ENCODE data around the gene CYB561D1.

Gene CYB561D1

DNA sequence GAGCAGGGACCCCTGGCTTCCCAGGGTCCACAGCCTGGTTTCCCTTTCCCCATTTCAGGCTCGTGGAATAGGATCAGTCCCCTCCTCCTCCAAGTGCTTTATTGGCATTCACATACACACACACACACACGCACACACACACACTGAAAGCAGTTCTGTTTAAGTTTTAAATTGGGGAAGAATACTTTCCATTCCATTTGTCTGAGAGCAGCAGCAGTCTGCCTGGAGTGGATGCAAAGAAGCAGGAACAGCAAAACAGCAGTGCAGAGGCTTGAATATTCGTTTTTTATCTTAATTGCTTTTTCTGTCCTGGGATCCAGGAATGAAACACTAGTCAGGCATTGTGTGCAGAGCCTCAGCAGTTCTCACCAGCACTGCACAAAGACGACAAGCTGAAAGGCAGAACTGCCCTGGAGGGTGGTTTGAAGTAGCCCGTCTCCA lies 7.1 kb downstream of the CYB561D1 start:
- DNase-seq (ENCODE audit: insufficient read length, low spot score) (no peak), FAIRE-seq (no peak)
- TF ChIP-seq, protein P1, sequence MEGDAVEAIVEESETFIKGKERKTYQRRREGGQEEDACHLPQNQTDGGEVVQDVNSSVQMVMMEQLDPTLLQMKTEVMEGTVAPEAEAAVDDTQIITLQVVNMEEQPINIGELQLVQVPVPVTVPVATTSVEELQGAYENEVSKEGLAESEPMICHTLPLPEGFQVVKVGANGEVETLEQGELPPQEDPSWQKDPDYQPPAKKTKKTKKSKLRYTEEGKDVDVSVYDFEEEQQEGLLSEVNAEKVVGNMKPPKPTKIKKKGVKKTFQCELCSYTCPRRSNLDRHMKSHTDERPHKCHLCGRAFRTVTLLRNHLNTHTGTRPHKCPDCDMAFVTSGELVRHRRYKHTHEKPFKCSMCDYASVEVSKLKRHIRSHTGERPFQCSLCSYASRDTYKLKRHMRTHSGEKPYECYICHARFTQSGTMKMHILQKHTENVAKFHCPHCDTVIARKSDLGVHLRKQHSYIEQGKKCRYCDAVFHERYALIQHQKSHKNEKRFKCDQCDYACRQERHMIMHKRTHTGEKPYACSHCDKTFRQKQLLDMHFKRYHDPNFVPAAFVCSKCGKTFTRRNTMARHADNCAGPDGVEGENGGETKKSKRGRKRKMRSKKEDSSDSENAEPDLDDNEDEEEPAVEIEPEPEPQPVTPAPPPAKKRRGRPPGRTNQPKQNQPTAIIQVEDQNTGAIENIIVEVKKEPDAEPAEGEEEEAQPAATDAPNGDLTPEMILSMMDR (IDR thresholded peaks at IDR 0.05; ENCODE audit: insufficient read depth, missing control alignments), result no peak

DNA sequence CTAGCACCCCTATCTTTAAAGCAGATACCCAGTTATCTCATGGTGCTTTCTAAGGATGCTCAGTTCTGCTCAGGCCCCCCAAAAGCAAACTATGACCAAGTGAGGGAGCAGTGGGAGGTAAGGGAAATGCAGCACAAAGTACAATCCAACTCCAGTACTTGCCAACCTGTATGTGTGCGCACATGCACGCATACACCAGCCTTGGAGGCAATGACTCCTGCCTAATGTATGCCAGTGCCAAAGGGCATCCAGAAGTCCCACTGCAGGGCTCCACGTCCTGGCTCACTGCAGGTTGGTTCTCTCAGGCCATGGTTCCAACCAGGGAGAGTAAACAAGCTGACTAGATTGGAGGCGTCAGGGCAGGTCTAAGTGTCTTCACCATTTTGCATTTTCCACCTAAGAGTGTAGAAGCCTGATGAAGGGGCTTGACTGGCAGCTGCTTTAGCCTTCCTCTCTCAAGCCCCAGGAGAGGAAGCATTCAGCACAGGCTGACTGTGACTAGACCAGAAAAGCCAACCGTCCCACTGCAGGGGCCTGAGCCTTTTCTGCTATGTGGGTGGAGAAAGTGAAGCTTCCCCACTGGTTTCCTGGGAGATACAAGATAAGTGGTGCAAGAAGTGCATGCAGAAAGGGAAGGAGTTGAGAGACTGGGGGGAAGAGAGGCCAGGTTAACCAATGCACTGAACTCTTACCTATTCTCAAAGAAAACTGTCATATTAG lies 7.9 kb downstream of the CYB561D1 start:
- FAIRE-seq (no peak), DNase-seq (ENCODE audit: insufficient read length, low spot score) (no peak)
- TF ChIP-seq, protein P1 (IDR thresholded peaks at IDR 0.05; ENCODE audit: insufficient read depth, missing control alignments), result no peak

DNA sequence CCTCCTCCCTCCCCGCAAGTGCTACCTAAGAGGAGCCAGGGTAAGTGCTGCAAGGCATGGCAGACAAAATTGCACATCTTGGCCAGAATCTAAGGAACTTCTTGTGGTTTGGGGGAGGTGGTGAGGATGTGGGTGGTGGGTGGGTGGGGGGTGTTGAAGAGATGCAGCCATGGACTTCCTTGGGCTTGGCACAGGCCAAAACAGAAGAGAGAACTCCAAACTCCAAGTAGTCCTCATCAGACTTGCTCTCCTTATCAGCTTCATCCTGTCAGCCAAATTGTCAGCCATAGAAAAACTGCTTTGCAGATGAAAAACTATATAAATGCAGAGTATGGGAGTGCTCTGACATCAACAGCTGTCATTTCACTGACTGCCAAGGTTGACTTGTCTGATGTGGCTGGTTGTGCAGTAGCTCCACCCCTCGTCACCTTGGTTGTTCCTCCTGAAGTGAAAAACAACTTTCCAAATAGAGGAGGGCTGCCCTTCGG lies 8.5 kb downstream of the CYB561D1 start:
- FAIRE-seq (no peak), DNase-seq (ENCODE audit: insufficient read length, low spot score) (no peak)
- TF ChIP-seq, protein P1 (IDR thresholded peaks at IDR 0.05; ENCODE audit: insufficient read depth, missing control alignments), result no peak

DNA sequence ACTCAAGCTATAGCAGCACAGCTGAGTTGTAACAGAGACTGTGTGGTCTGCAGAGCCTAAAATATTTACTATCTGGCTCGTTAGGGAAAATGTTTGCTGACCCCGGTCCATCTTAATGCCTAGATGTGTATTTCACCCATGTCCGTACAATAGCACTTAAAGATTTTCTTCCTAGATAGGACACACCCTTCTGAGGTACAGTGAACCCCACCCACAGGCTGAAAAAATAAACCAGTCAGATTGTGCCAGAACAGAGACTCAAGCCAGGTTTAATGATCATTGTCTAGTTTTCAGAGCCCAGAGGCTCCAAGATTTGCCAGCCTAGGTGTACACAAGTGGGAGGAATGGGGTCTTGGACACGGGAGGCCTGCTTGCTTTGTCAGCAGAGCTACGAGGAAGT lies 10.0 kb downstream of the CYB561D1 start:
- DNase-seq (ENCODE audit: insufficient read length, low spot score) (no peak), FAIRE-seq (no peak)
- TF ChIP-seq, protein P1 (IDR thresholded peaks at IDR 0.05; ENCODE audit: insufficient read depth, missing control alignments), result no peak

DNA sequence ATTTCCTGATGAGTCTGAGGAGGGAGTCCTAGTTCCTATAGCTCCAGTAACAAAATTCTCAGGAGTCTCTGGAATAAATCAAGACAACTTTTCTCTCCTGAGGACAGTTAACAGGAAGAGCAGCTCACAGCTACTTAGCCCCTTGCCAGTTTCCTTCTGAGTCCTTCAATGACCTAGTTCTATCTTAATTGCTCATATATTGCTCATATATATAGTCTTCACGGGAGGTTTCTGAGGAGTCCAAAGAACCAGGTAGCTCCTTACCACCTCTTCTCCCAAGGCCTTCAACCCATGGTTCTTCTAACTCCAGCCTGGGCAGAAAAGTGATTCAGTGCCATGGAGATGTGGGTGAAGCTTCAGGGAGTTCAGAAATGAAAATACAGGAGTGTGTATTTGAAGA lies 11.1 kb downstream of the CYB561D1 start:
- TF ChIP-seq, protein P1 (IDR thresholded peaks at IDR 0.05; ENCODE audit: insufficient read depth, missing control alignments), result no peak
- DNase-seq (ENCODE audit: insufficient read length, low spot score) (no peak), FAIRE-seq (no peak)

DNA sequence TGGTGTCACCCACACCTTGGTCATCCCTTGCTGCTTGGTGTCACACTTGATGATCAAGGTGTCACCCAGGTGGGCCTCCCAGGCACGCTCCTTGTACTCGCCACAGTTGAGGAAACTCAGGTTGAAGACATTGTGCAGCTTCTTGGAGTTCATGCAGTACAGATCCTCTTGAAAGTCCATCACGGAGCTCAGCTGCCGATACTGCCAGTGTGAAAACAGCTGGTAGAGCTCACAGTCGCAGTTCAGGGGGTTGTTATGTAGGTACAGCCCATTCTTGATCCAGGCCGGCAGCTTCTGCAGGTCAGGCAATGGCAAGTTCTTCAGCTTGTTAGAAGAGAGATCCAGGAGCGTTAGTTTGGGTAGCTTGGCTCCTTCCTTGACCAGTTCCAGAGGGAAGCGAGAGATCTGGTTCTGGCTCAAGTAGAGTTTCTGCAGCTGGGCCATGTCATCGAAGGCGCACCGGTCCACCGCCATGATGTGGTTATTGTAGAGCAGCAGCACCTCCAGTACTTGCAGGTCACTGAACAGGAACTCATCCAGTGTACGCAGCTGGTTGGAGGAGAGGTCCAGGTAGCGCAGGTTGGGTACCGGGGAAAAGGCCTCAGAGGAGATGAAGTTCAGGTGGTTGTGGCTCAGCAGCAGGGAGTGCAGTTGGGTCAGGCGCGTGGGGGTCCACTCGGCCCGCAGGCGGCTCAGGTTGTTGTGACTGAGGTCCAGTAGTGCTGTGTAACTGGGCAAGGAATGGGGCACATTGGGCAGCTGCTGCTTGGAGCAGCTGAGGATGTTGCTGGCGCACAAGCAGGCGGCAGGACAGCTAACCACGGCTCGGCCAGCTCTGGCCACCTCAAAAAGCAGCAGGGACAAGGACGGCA lies 14.3 kb downstream of the CYB561D1 start:
- DNase-seq (ENCODE audit: insufficient read length, low spot score) (no peak), FAIRE-seq (no peak)
- TF ChIP-seq, protein P1 (IDR thresholded peaks at IDR 0.05; ENCODE audit: insufficient read depth, missing control alignments), result no peak

DNA sequence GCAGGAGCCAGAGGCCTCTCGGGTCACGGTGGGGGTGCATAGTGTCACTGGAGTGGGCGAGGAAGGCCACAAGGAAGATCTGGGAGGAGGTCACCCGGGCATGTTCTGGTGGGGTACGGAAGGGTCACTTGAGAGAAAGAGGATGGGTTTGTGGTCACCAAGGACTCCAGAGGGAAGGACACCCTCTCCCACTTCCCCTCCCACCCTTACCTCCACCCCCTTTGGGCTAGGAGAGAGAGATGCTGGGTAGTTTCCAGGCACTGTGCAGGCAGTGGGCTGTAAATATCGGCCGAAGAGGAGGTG lies 14.9 kb downstream of the CYB561D1 start:
- no peak for FAIRE-seq
- TF ChIP-seq, protein P1 (IDR thresholded peaks at IDR 0.05; ENCODE audit: insufficient read depth, missing control alignments), result no peak

More for the DNA sequence above, 14.9 kb downstream of the CYB561D1 start:
- no peak for DNase-seq (ENCODE audit: insufficient read length, low spot score)

All from D721Med (cell line).